B cell (primary cell): ENCODE measurements around the gene NCAN. TPM values are rescaled to one million over a fixed set of nuclear protein-coding genes. Genes with fewer than 3 reads are reported as not detected.

ENCODE experiments used
- ATAC-seq: fragments of 200-7000 bp; cut with Tn5 transposase; one replicate; pipeline ENCODE4 v1.10.0; 2021; ENCODE audit warnings: low read depth, mild to moderate bottlenecking, moderate number of reproducible peaks, moderate library complexity
- CTCF ChIA-PET: fragments of 350-600 bp; sonication (Branson Sonifier 250); formaldehyde crosslinking; loops from one replicate; lab custom pipeline; 2021; ENCODE audit warnings: antibody characterized with exemption, inconsistent platforms; lab: Charles Lee
- POLR2A ChIA-PET: fragments of 350-600 bp; sonication (Branson Sonifier 250); formaldehyde crosslinking; loops from one replicate; lab custom pipeline; 2021; ENCODE audit warnings: antibody characterized with exemption; lab: Charles Lee
- DNase-seq: peaks from one replicate; pipeline ENCODE4 v3.0.0; 2013
- H2AFZ ChIP-seq: 2 replicates; pipeline ENCODE4 v1.6.1; 2012; ENCODE audit warnings: mild to moderate bottlenecking, low read depth, low read length; ENCODE audit not compliant: insufficient read depth, poor library complexity, severe bottlenecking
- H3K27ac ChIP-seq, 2 donors: 1 replicate in 1 of 2; 2 replicates in 1 of 2; pipeline ENCODE4 v1.5.1; 2012 to 2013; ENCODE audit warnings: low read length in 2 of 2, mild to moderate bottlenecking in 2 of 2, moderate library complexity in 1 of 2
- H3K27me3 ChIP-seq, 4 experiments: fragments of 200-600 bp in 1 of 4; sonication (generic) in 1 of 4; replicated peaks in 1 of 4; 1 replicate in 2 of 4; 2 replicates in 2 of 4; pipeline versions ENCODE4 v1.6.1 to v1.7.0; 2013 to 2016; ENCODE audit warnings: low read length in 3 of 4, mild to moderate bottlenecking in 2 of 4, mixed read lengths in 1 of 4, moderate library complexity in 1 of 4; ENCODE audit not compliant: insufficient read depth in 4 of 4, control insufficient read depth in 3 of 4; ENCODE audit errors: control extremely low read depth in 1 of 4
- H3K36me3 ChIP-seq, 2 experiments: replicated peaks in 1 of 2; 1 replicate in 1 of 2; 2 replicates in 1 of 2; pipeline versions ENCODE4 v1.6.1 to v1.7.1; 2013; ENCODE audit warnings: low read length in 1 of 2; ENCODE audit not compliant: insufficient read depth in 2 of 2, control insufficient read depth in 1 of 2; ENCODE audit errors: control extremely low read depth in 1 of 2, extremely low read depth in 1 of 2
- H3K4me1 ChIP-seq, 2 donors: fragments of 200-600 bp in 1 of 2; sonication (generic) in 1 of 2; 1 replicate in 1 of 2; 2 replicates in 1 of 2; pipeline versions ENCODE4 v1.5.1 to v1.6.1; 2013 to 2017; ENCODE audit warnings: low read length in 2 of 2; ENCODE audit not compliant: control insufficient read depth in 2 of 2, insufficient read depth in 2 of 2
- H3K4me2 ChIP-seq: replicated peaks from 2 replicates; pipeline ENCODE3; 2012; ENCODE audit warnings: mild to moderate bottlenecking, low read depth, low read length; ENCODE audit not compliant: poor library complexity, severe bottlenecking
- H3K4me3 ChIP-seq, 5 experiments: fragments of 200-600 bp in 1 of 5; sonication (generic) in 1 of 5; 1 replicate in 3 of 5; 2 replicates in 2 of 5; pipeline versions ENCODE4 v1.5.1 to v1.7.0; 2011 to 2016; ENCODE audit warnings: low read length in 4 of 5, mild to moderate bottlenecking in 4 of 5, low read depth in 2 of 5, control low read depth in 1 of 5, moderate library complexity in 1 of 5; ENCODE audit not compliant: insufficient read depth in 1 of 5; ENCODE audit errors: control extremely low read depth in 1 of 5, extremely low read depth in 1 of 5
- H3K79me2 ChIP-seq: fragments of 200-600 bp; sonication (generic); one replicate; pipeline ENCODE4 v1.6.0; 2016; ENCODE audit warnings: low read length; ENCODE audit not compliant: control insufficient read depth, insufficient read depth
- H3K9ac ChIP-seq: fragments of 200-600 bp; sonication (generic); 2 replicates; pipeline ENCODE4 v1.6.1; 2017; ENCODE audit warnings: mild to moderate bottlenecking, low read length, moderate library complexity
- H3K9me3 ChIP-seq, 3 donors: one replicate each; pipeline versions ENCODE4 v1.6.1 to v1.7.1; 2013; ENCODE audit warnings: low read length in 2 of 3; ENCODE audit not compliant: control insufficient read depth in 2 of 3, insufficient read depth in 1 of 3; ENCODE audit errors: control extremely low read depth in 1 of 3
- H4K20me1 ChIP-seq: 2 replicates; pipeline ENCODE4 v1.6.0; 2012; ENCODE audit warnings: mild to moderate bottlenecking, low read length; ENCODE audit not compliant: insufficient read depth, control insufficient read depth, poor library complexity, severe bottlenecking
- H3K27ac Mint-ChIP-seq: one replicate; pipeline ENCODE4 v1.8.0; 2021; ENCODE audit warnings: mixed read lengths
- H3K27me3 Mint-ChIP-seq: one replicate; pipeline ENCODE4 v1.8.0; 2021; ENCODE audit warnings: mixed read lengths
- H3K4me1 Mint-ChIP-seq: one replicate; pipeline ENCODE4 v1.8.0; 2021; ENCODE audit warnings: mixed read lengths
- H3K4me3 Mint-ChIP-seq: one replicate; pipeline ENCODE4 v1.8.0; 2021; ENCODE audit warnings: mixed read lengths
- H3K9me3 Mint-ChIP-seq: one replicate; pipeline ENCODE4 v1.8.0; 2022; ENCODE audit warnings: mixed read lengths; ENCODE audit not compliant: insufficient read depth
- EZH2 ChIP-seq: IDR thresholded peaks from 2 replicates; pipeline ENCODE4 v1.6.1; 2012; ENCODE audit warnings: borderline replicate concordance, low read depth, mild to moderate bottlenecking, moderate library complexity, low read length; ENCODE audit not compliant: insufficient read depth, poor library complexity, severe bottlenecking
- WGBS: methylation state at CpG from one replicate; pipeline ENCODE4 v1.1.5; 2013; ENCODE audit warnings: missing lambda C conversion rate; ENCODE audit not compliant: insufficient coverage; 5-methylcytosine and 5-hydroxymethylcytosine counted together
- intact Hi-C: fragments of 100-400 bp; cut with micrococcal nuclease; formaldehyde crosslinking; loops from one replicate; pipeline ENCODE4 v1.10.0; 2022
- polyA plus RNA-seq: library from polyadenylated mRNA; depleted of rRNA; stranded (reverse); fragments of >200 nt; gene quantifications from 2 replicates; pipeline ENCODE4 v1.2.3, GENCODE V29; 2012
- total RNA-seq, 2 donors: library from RNA; stranded (reverse); fragments of 120-200 nt in 1 of 2; gene quantifications; 1 replicate in 1 of 2; 2 replicates in 1 of 2; pipeline versions ENCODE4 v1.2.3 to v1.2.4, GENCODE V29; 2013 to 2022
- TF ChIP-seq, protein P1 (sequence below): fragments of 200-600 bp; IDR thresholded peaks from one replicate; pipeline ENCODE4 v1.8.0; 2022; ENCODE audit warnings: antibody characterized with exemption, mild to moderate bottlenecking

Gene NCAN
- total and polyA plus RNA-seq, 2 donors (not counting 1 experiment from before 2014, with no cell fraction given), result 0.03 TPM; not detected in 1

DNA sequence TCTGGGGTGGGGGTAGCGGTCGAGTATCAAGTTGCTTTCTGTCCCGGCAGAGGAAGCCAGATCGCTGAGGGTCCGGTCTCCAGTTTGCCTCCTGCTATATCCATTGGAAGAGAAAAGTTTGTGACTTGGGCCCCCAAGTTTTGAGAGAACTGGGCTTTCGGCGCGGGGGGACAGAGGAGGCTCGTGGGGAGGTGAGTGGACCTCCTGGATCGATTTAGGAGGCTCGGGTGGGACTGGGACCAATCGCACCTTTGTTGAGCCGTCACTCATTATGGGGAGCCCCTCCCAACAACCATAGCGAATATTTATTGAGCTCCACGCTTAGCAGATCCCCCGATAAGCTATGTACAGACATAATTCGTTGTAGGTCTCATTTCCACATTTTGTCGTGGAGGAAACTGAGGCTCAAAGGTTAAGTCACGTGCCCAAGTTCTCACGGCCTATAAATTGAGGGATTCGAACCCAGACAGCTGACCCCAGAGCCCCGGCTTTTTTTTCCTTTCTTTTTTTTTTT is 18.8 kb upstream of the NCAN start:
- no peaks in the 10 kb centered on the region for H3K27me3 Mint-ChIP-seq
- peaks cover 0 to 10% of the 10 kb centered on the region in 2 experiments for H3K36me3 ChIP-seq
- peak overlapping the region; percentile 98 for H3K9ac ChIP-seq
- no peaks in the 10 kb centered on the region for H3K9me3 Mint-ChIP-seq
- H3K4me3 ChIP-seq, result peak overlapping the region; percentile 61 to 99 (median 93)
- H2AFZ ChIP-seq, result peak overlapping the region; percentile 78
- H3K27ac Mint-ChIP-seq, result peak overlapping the region; percentile 98
- 0% methylated on average over 22 of the region's 22 CpGs for WGBS
- H3K4me2 ChIP-seq, result peak overlapping the region; percentile 87
- H4K20me1 ChIP-seq, result peaks cover 13% of the 10 kb centered on the region
- peaks cover 48% of the 10 kb centered on the region for H3K4me1 Mint-ChIP-seq
- intact Hi-C loops, result loop anchor here (1.0 to 5.0 kb wide), 8 partner anchors 10 to 539 kb away; partner anchors contain the start of genes ARMC6, GATAD2A, MAU2 and NR2C2AP
- peak overlapping the region; percentile 97 for H3K4me3 Mint-ChIP-seq
- ATAC-seq (no peak), DNase-seq (no peak)
- H3K4me1 ChIP-seq, result peaks cover 28 to 42% of the 10 kb centered on the region in 2 donors
- POLR2A ChIA-PET, result interaction anchor here (0.6 to 2.6 kb wide), 4 partner anchors 11 to 1788 kb away, joined by 3 to 14 read pairs (median 8); partner anchors contain the start of gene NR2C2AP
- peaks cover 57% of the 10 kb centered on the region for H3K79me2 ChIP-seq
- TF ChIP-seq, protein P1, sequence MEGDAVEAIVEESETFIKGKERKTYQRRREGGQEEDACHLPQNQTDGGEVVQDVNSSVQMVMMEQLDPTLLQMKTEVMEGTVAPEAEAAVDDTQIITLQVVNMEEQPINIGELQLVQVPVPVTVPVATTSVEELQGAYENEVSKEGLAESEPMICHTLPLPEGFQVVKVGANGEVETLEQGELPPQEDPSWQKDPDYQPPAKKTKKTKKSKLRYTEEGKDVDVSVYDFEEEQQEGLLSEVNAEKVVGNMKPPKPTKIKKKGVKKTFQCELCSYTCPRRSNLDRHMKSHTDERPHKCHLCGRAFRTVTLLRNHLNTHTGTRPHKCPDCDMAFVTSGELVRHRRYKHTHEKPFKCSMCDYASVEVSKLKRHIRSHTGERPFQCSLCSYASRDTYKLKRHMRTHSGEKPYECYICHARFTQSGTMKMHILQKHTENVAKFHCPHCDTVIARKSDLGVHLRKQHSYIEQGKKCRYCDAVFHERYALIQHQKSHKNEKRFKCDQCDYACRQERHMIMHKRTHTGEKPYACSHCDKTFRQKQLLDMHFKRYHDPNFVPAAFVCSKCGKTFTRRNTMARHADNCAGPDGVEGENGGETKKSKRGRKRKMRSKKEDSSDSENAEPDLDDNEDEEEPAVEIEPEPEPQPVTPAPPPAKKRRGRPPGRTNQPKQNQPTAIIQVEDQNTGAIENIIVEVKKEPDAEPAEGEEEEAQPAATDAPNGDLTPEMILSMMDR, result no peak
- no peak for TF ChIP-seq EZH2
- peak overlapping the region; percentile 42 to 100 for H3K27ac ChIP-seq
- CTCF ChIA-PET, result interaction anchor here (0.7 to 1.0 kb wide), 3 partner anchors 14 to 58 kb away, joined by 3 to 4 read pairs (median 3); no protein-coding TSS in a partner anchor
- no peaks in the 10 kb centered on the region for H3K9me3 ChIP-seq
- no peaks in the 10 kb centered on the region for H3K27me3 ChIP-seq

- peaks cover 52% of the 10 kb centered on the region for H3K79me2 ChIP-seq
- no peaks in the 10 kb centered on the region for H3K9me3 ChIP-seq
- no peak overlapping the region for H2AFZ ChIP-seq
- H3K4me2 ChIP-seq, result peak overlapping the region; percentile 87
- Mint-ChIP-seq H3K4me3 (peak overlapping the region; percentile 97), H3K4me1 (peaks cover 45% of the 10 kb centered on the region), H3K27ac (peak overlapping the region; percentile 58), H3K9me3 (no peaks in the 10 kb centered on the region), H3K27me3 (no peaks in the 10 kb centered on the region)
- intact Hi-C loops, result loop anchor here (5.0 kb wide), 1 partner anchor 538 kb away; the partner anchor contains the start of gene ZNF14
- no peak overlapping the region for H3K9ac ChIP-seq
- WGBS, result 100% methylated on average over 4 of the region's 5 CpGs
- peaks cover 2 to 19% of the 10 kb centered on the region in 2 experiments for H3K36me3 ChIP-seq
- H3K27me3 ChIP-seq, result no peaks in the 10 kb centered on the region
- TF ChIP-seq, protein P1, result no peak
- no peak for TF ChIP-seq EZH2
- H3K27ac ChIP-seq, result no peak overlapping the region
- no peak overlapping the region for H3K4me3 ChIP-seq
- H3K4me1 ChIP-seq, result peaks cover 28 to 42% of the 10 kb centered on the region in 2 donors
- ATAC-seq (no peak), DNase-seq (no peak)
- ChIA-PET POLR2A (interaction anchor here (2.6 kb wide), 1 partner anchor 10 kb away, joined by 14 read pairs; the partner anchor contains the start of gene NR2C2AP), CTCF (interaction anchor here (0.6 kb wide), 1 partner anchor 455 kb away, joined by 4 read pairs; no protein-coding TSS in a partner anchor)
- H4K20me1 ChIP-seq, result peaks cover 13% of the 10 kb centered on the region
These were observed 17.8 kb upstream of the NCAN start for GRCh38 chr19:19193926-19194325.
